HG03354 (cell line): ENCODE measurements around the gene LDLRAP1.

Experiments
- ATAC-seq: cut with Tn5 transposase; IDR thresholded peaks from one replicate; pipeline ENCODE4 v1.9.1; 2021; ENCODE audit warnings: mild to moderate bottlenecking; ENCODE audit not compliant: unreplicated experiment, poor library complexity, severe bottlenecking

LDLRAP1 gene

GRCh38 chr1:25522031-25522655, 21.3 kb upstream of the LDLRAP1 start:
- ATAC-seq: peak; percentile 59

GRCh38 chr1:25523542-25523941, 19.9 kb upstream of the LDLRAP1 start:
- ATAC-seq: no peak

- ATAC-seq: no peak
Measured at GRCh38 chr1:25524568-25525360, 18.6 kb upstream of the LDLRAP1 start.

GRCh38 chr1:25525361-25525688, 18.1 kb upstream of the LDLRAP1 start:
- ATAC-seq: no peak

- ATAC-seq: no peak
Measured at GRCh38 chr1:25526753-25527152, 16.7 kb upstream of the LDLRAP1 start.

GRCh38 chr1:25527226-25527846, 16.1 kb upstream of the LDLRAP1 start:
- no peak for ATAC-seq

- no peak for ATAC-seq
Measured at GRCh38 chr1:25527946-25528595, 15.3 kb upstream of the LDLRAP1 start.

GRCh38 chr1:25528881-25529517, 14.4 kb upstream of the LDLRAP1 start:
- no peak for ATAC-seq

- no peak for ATAC-seq
Measured at GRCh38 chr1:25529518-25530185, 13.8 kb upstream of the LDLRAP1 start.

GRCh38 chr1:25530186-25531081, 13.0 kb upstream of the LDLRAP1 start:
- ATAC-seq: no peak

- no peak for ATAC-seq
Measured at GRCh38 chr1:25531082-25531461, 12.3 kb upstream of the LDLRAP1 start.

- ATAC-seq: no peak
Measured at GRCh38 chr1:25532970-25533369, 10.4 kb upstream of the LDLRAP1 start.

GRCh38 chr1:25533775-25534409, 9.5 kb upstream of the LDLRAP1 start:
- no peak for ATAC-seq

- no peak for ATAC-seq
Measured at GRCh38 chr1:25534410-25534788, 9.0 kb upstream of the LDLRAP1 start.

GRCh38 chr1:25536124-25536523, 7.3 kb upstream of the LDLRAP1 start:
- no peak for ATAC-seq

- ATAC-seq: no peak
Measured at GRCh38 chr1:25537153-25537831, 6.1 kb upstream of the LDLRAP1 start.

GRCh38 chr1:25538191-25538767, 5.1 kb upstream of the LDLRAP1 start:
- ATAC-seq: no peak
